H1 (cell line): Measurements from ENCODE around the gene CAVIN2. TPM values are rescaled to one million over a fixed set of nuclear protein-coding genes. Genes with fewer than 3 reads are reported as not detected.

Experiments used
- ASH2L ChIP-seq: fragments of 200-600, 300-600 bp; sonication (generic); IDR thresholded peaks from one replicate; pipeline ENCODE4 v1.7.1; 2017; ENCODE audit warnings: low read length
- EGR1 ChIP-seq: IDR thresholded peaks from 2 replicates; pipeline ENCODE4 v1.6.1; 2011; ENCODE audit warnings: low read depth, low read length, borderline replicate concordance
- JUN ChIP-seq: IDR thresholded peaks from 2 replicates; pipeline ENCODE4 v1.6.1; 2011; ENCODE audit warnings: low read depth, mild to moderate bottlenecking, improper control_type of control experiment, low read length
- PHF8 ChIP-seq: fragments of 200-600 bp; sonication (generic); conservative IDR thresholded peaks from 2 replicates; pipeline ENCODE4 v1.7.1; 2012; ENCODE audit warnings: low read depth, mild to moderate bottlenecking, inconsistent platforms, low read length, moderate library complexity
- RFX5 ChIP-seq: IDR thresholded peaks from 2 replicates; pipeline ENCODE4 v1.6.1; 2011; ENCODE audit warnings: low read depth, low read length, improper control_type of control experiment, borderline replicate concordance
- RNF2 ChIP-seq: fragments of 200-900, 300-1000 bp; sonication (generic); IDR thresholded peaks from 2 replicates; pipeline ENCODE4 v1.7.1; 2016; ENCODE audit warnings: borderline replicate concordance, low read depth, mild to moderate bottlenecking, antibody characterized with exemption, low read length; ENCODE audit not compliant: poor library complexity, severe bottlenecking; ENCODE audit errors: missing control alignments
- SIRT6 ChIP-seq: IDR thresholded peaks from one replicate; pipeline ENCODE4 v1.7.1; 2012; ENCODE audit warnings: low read length, inconsistent platforms
- SUZ12 ChIP-seq: fragments of 200-600 bp; sonication (generic); IDR thresholded peaks from 2 replicates; pipeline ENCODE4 v1.6.1; 2012; ENCODE audit warnings: mild to moderate bottlenecking, inconsistent platforms, low read length, moderate library complexity, mixed read lengths
- TEAD4 ChIP-seq: IDR thresholded peaks from 2 replicates; pipeline ENCODE4 v1.6.1; 2012; ENCODE audit warnings: low read depth, low read length, inconsistent platforms, mixed read lengths
- YY1 ChIP-seq: IDR thresholded peaks from 2 replicates; pipeline ENCODE4 v1.6.1; 2011; ENCODE audit warnings: low read depth, mild to moderate bottlenecking, low read length
- polyA plus RNA-seq, 7 experiments: library from polyadenylated mRNA; depleted of rRNA in 3 of 7; stranded (reverse) in 5 of 7; unstranded in 2 of 7; fragments of >200 nt in 5 of 7; fragments of 200-250 nt in 2 of 7; gene quantifications; 1 replicate in 5 of 7; 2 replicates in 1 of 7; 4 replicates in 1 of 7; pipeline versions ENCODE4 v1.2.1 to v1.2.3, GENCODE V29; 2011 to 2013; ENCODE audit warnings: missing spikeins in 2 of 7, mixed read lengths in 2 of 7
- total RNA-seq: library from RNA; stranded (reverse); fragmentation: NEBNext Ultra II Directional; extraction: Animal tissue kit (Norgen Biotek cat#: 25700); gene quantifications from 2 replicates; pipeline ENCODE4 v1.2.1, GENCODE V29; 2021
- TF ChIP-seq, protein P1 (sequence below): fragments of 300-600 bp; sonication (generic); IDR thresholded peaks from 2 replicates; pipeline ENCODE4 v1.7.1; 2012; ENCODE audit warnings: low read length, moderate library complexity, mild to moderate bottlenecking, inconsistent platforms; ENCODE audit not compliant: insufficient replicate concordance
- TF ChIP-seq, protein P2 (sequence below): IDR thresholded peaks from 2 replicates; pipeline ENCODE4 v1.6.1; 2012; ENCODE audit warnings: inconsistent platforms

Gene CAVIN2
- total and polyA plus RNA-seq, 2 of the 8 experiments (the other 6 are each of a cell fraction or from before 2014, with no cell fraction given): 0.03 TPM; not detected in 1

DNA sequence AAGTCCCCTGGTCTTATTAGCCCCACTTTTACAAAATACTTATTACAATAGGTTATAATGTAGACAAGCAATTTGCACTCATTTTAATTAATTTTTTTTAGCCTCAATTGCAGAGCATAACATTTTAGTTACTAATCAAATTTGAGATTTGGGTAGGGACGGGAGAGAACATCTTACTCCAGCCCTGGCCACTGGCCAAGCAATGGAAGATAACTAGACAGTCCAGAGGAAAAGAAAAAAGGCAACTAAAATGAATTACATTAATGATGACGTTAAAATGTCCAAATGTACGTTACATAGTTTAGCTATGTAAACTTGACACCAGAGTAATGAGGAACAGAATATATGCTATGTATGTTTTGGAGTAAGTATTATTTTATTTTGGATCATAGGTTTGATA, 11.0 kb upstream of the CAVIN2 start (continued):
- TF ChIP-seq, protein P1, sequence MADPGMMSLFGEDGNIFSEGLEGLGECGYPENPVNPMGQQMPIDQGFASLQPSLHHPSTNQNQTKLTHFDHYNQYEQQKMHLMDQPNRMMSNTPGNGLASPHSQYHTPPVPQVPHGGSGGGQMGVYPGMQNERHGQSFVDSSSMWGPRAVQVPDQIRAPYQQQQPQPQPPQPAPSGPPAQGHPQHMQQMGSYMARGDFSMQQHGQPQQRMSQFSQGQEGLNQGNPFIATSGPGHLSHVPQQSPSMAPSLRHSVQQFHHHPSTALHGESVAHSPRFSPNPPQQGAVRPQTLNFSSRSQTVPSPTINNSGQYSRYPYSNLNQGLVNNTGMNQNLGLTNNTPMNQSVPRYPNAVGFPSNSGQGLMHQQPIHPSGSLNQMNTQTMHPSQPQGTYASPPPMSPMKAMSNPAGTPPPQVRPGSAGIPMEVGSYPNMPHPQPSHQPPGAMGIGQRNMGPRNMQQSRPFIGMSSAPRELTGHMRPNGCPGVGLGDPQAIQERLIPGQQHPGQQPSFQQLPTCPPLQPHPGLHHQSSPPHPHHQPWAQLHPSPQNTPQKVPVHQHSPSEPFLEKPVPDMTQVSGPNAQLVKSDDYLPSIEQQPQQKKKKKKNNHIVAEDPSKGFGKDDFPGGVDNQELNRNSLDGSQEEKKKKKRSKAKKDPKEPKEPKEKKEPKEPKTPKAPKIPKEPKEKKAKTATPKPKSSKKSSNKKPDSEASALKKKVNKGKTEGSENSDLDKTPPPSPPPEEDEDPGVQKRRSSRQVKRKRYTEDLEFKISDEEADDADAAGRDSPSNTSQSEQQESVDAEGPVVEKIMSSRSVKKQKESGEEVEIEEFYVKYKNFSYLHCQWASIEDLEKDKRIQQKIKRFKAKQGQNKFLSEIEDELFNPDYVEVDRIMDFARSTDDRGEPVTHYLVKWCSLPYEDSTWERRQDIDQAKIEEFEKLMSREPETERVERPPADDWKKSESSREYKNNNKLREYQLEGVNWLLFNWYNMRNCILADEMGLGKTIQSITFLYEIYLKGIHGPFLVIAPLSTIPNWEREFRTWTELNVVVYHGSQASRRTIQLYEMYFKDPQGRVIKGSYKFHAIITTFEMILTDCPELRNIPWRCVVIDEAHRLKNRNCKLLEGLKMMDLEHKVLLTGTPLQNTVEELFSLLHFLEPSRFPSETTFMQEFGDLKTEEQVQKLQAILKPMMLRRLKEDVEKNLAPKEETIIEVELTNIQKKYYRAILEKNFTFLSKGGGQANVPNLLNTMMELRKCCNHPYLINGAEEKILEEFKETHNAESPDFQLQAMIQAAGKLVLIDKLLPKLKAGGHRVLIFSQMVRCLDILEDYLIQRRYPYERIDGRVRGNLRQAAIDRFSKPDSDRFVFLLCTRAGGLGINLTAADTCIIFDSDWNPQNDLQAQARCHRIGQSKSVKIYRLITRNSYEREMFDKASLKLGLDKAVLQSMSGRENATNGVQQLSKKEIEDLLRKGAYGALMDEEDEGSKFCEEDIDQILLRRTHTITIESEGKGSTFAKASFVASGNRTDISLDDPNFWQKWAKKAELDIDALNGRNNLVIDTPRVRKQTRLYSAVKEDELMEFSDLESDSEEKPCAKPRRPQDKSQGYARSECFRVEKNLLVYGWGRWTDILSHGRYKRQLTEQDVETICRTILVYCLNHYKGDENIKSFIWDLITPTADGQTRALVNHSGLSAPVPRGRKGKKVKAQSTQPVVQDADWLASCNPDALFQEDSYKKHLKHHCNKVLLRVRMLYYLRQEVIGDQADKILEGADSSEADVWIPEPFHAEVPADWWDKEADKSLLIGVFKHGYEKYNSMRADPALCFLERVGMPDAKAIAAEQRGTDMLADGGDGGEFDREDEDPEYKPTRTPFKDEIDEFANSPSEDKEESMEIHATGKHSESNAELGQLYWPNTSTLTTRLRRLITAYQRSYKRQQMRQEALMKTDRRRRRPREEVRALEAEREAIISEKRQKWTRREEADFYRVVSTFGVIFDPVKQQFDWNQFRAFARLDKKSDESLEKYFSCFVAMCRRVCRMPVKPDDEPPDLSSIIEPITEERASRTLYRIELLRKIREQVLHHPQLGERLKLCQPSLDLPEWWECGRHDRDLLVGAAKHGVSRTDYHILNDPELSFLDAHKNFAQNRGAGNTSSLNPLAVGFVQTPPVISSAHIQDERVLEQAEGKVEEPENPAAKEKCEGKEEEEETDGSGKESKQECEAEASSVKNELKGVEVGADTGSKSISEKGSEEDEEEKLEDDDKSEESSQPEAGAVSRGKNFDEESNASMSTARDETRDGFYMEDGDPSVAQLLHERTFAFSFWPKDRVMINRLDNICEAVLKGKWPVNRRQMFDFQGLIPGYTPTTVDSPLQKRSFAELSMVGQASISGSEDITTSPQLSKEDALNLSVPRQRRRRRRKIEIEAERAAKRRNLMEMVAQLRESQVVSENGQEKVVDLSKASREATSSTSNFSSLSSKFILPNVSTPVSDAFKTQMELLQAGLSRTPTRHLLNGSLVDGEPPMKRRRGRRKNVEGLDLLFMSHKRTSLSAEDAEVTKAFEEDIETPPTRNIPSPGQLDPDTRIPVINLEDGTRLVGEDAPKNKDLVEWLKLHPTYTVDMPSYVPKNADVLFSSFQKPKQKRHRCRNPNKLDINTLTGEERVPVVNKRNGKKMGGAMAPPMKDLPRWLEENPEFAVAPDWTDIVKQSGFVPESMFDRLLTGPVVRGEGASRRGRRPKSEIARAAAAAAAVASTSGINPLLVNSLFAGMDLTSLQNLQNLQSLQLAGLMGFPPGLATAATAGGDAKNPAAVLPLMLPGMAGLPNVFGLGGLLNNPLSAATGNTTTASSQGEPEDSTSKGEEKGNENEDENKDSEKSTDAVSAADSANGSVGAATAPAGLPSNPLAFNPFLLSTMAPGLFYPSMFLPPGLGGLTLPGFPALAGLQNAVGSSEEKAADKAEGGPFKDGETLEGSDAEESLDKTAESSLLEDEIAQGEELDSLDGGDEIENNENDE: no peak
- TF ChIP-seq ASH2L (no peak), RFX5 (no peak), EGR1 (no peak), PHF8 (no peak), SUZ12 (no peak), SIRT6 (no peak), YY1 (no peak), TEAD4 (no peak), JUN (no peak), RNF2 (no peak)
- TF ChIP-seq, protein P2, sequence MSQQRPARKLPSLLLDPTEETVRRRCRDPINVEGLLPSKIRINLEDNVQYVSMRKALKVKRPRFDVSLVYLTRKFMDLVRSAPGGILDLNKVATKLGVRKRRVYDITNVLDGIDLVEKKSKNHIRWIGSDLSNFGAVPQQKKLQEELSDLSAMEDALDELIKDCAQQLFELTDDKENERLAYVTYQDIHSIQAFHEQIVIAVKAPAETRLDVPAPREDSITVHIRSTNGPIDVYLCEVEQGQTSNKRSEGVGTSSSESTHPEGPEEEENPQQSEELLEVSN: no peak
